Trophoblast cell (in vitro differentiated cells and primary cell): Measurements from ENCODE around the gene OR5H2.
A peak's percentile ranks its signal among the peaks of the same experiment; 100 is the strongest.

Experiments
- DNase-seq, 2 donors: peaks; one replicate each; pipeline ENCODE4 v3.0.0-alpha.2; 2016
- H2AFZ ChIP-seq: 2 replicates; pipeline ENCODE4 v1.6.1; 2013; ENCODE audit warnings: low read length, moderate library complexity, mild to moderate bottlenecking; ENCODE audit not compliant: insufficient read depth, poor library complexity
- H2AK5ac ChIP-seq: 2 replicates; pipeline ENCODE4 v1.6.1; 2013; ENCODE audit warnings: mild to moderate bottlenecking, low read length
- H2BK120ac ChIP-seq: 2 replicates; pipeline ENCODE4 v1.6.1; 2013; ENCODE audit warnings: low read length, mild to moderate bottlenecking, moderate library complexity; ENCODE audit not compliant: insufficient read depth, poor library complexity
- H2BK12ac ChIP-seq: 2 replicates; pipeline ENCODE4 v1.6.1; 2013; ENCODE audit warnings: mild to moderate bottlenecking, low read length, moderate library complexity
- H2BK5ac ChIP-seq: 2 replicates; pipeline ENCODE4 v1.6.1; 2013; ENCODE audit warnings: low read length, low read depth, moderate library complexity, mild to moderate bottlenecking; ENCODE audit not compliant: poor library complexity
- H3K14ac ChIP-seq: 2 replicates; pipeline ENCODE4 v1.6.1; 2013; ENCODE audit warnings: mild to moderate bottlenecking, low read length
- H3K18ac ChIP-seq: 2 replicates; pipeline ENCODE4 v1.6.1; 2013; ENCODE audit warnings: mild to moderate bottlenecking, low read length
- H3K23ac ChIP-seq: 2 replicates; pipeline ENCODE4 v1.6.1; 2013; ENCODE audit warnings: low read length
- H3K27ac ChIP-seq: 2 replicates; pipeline ENCODE4 v1.5.1; 2013; ENCODE audit warnings: low read depth, mild to moderate bottlenecking, inconsistent platforms, low read length, moderate library complexity
- H3K27me3 ChIP-seq: 2 replicates; pipeline ENCODE4 v1.6.1; 2013; ENCODE audit warnings: inconsistent platforms, mild to moderate bottlenecking, low read length, moderate library complexity; ENCODE audit not compliant: insufficient read depth
- H3K36me3 ChIP-seq, 2 experiments: 1 replicate in 1 of 2; 2 replicates in 1 of 2; pipeline ENCODE4 v1.6.1; 2013; ENCODE audit warnings: low read length in 2 of 2, mild to moderate bottlenecking in 2 of 2, moderate library complexity in 1 of 2; ENCODE audit not compliant: insufficient read depth in 2 of 2, control insufficient read depth in 1 of 2
- H3K4ac ChIP-seq: 2 replicates; pipeline ENCODE4 v1.6.1; 2013; ENCODE audit warnings: low read depth, mild to moderate bottlenecking, low read length, moderate library complexity
- H3K4me1 ChIP-seq, 2 experiments: 1 replicate in 1 of 2; 2 replicates in 1 of 2; pipeline ENCODE4 v1.6.1; 2013; ENCODE audit warnings: low read length in 2 of 2, mild to moderate bottlenecking in 2 of 2, moderate library complexity in 1 of 2; ENCODE audit not compliant: insufficient read depth in 2 of 2, control insufficient read depth in 1 of 2
- H3K4me2 ChIP-seq: 2 replicates; pipeline ENCODE4 v1.6.1; 2013; ENCODE audit warnings: inconsistent platforms, mild to moderate bottlenecking, low read length, moderate library complexity
- H3K4me3 ChIP-seq: 2 replicates; pipeline ENCODE4 v1.5.1; 2013; ENCODE audit warnings: mild to moderate bottlenecking, low read depth, low read length, inconsistent platforms
- H3K79me1 ChIP-seq: one replicate; pipeline ENCODE4 v1.6.1; 2013; ENCODE audit warnings: low read length
- H3K79me2 ChIP-seq: 2 replicates; pipeline ENCODE4 v1.6.1; 2013; ENCODE audit warnings: low read length, mild to moderate bottlenecking; ENCODE audit not compliant: control insufficient read depth, insufficient read depth, poor library complexity
- H3K9ac ChIP-seq: 2 replicates; pipeline ENCODE4 v1.6.1; 2013; ENCODE audit warnings: mild to moderate bottlenecking, low read length
- H3K9me3 ChIP-seq: 2 replicates; pipeline ENCODE4 v1.6.1; 2013; ENCODE audit warnings: low read depth, mild to moderate bottlenecking, control low read depth, inconsistent platforms, low read length; ENCODE audit not compliant: insufficient read depth
- H4K12ac ChIP-seq: 2 replicates; pipeline ENCODE4 v1.6.1; 2013; ENCODE audit warnings: low read depth, mild to moderate bottlenecking, low read length, moderate library complexity
- H4K8ac ChIP-seq: 2 replicates; pipeline ENCODE4 v1.6.1; 2013; ENCODE audit warnings: low read depth, mild to moderate bottlenecking, low read length, moderate library complexity
- H4K91ac ChIP-seq: one replicate; pipeline ENCODE4 v1.6.1; 2013; ENCODE audit warnings: low read depth, mild to moderate bottlenecking, low read length, moderate library complexity
- WGBS: extraction: QIAGEN DNeasy Blood & Tissue Kit; methylation state at CpG from one replicate; pipeline ENCODE4 v1.1.7; 2013; ENCODE audit warnings: missing lambda C conversion rate; ENCODE audit not compliant: insufficient read length, insufficient coverage; ENCODE audit errors: extremely low coverage; 5-methylcytosine and 5-hydroxymethylcytosine counted together

OR5H2 gene

DNA sequence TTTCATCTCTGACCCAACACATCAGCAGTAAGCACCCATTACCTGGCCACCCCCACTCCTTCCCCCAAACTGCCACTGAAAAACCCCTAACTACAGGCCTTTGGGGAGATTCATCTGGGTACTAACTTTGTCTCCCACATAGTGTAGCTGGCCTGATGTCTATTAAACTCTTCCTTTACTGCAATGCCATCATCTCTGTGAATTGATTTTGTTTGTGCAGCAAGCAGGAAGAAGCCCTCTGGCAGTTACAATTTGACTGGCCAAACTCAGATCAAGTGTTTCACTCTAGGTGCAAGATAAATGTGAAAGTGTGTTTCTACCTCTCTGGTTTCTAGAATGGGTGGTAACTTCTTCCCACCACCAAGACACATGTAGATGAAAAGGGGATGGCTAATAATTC lies 44.6 kb downstream of the OR5H2 start:
- no peaks in the 10 kb centered on the region for H3K27me3 ChIP-seq
- no peak overlapping the region for H3K18ac ChIP-seq
- no peak overlapping the region for H2BK12ac ChIP-seq
- H3K23ac ChIP-seq: no peak overlapping the region
- H3K27ac ChIP-seq: no peak overlapping the region
- H3K4ac ChIP-seq: no peak overlapping the region
- H3K4me3 ChIP-seq: no peak overlapping the region
- H3K9me3 ChIP-seq: no peaks in the 10 kb centered on the region
- peaks cover 0 to 4% of the 10 kb centered on the region in 2 experiments for H3K4me1 ChIP-seq
- no peak overlapping the region for H2AFZ ChIP-seq
- H3K9ac ChIP-seq: no peak overlapping the region
- no peak overlapping the region for H2BK120ac ChIP-seq
- peak overlapping the region; percentile 37 for H4K91ac ChIP-seq
- no peak overlapping the region for H2AK5ac ChIP-seq
- no peak overlapping the region for H4K12ac ChIP-seq
- DNase-seq: no peak
- no peak overlapping the region for H3K14ac ChIP-seq
- no peaks in the 10 kb centered on the region for H3K79me1 ChIP-seq
- H3K4me2 ChIP-seq: no peak overlapping the region
- H3K79me2 ChIP-seq: no peaks in the 10 kb centered on the region
- no peaks in the 10 kb centered on the region for H3K36me3 ChIP-seq
- H4K8ac ChIP-seq: no peak overlapping the region
- H2BK5ac ChIP-seq: no peak overlapping the region

DNA sequence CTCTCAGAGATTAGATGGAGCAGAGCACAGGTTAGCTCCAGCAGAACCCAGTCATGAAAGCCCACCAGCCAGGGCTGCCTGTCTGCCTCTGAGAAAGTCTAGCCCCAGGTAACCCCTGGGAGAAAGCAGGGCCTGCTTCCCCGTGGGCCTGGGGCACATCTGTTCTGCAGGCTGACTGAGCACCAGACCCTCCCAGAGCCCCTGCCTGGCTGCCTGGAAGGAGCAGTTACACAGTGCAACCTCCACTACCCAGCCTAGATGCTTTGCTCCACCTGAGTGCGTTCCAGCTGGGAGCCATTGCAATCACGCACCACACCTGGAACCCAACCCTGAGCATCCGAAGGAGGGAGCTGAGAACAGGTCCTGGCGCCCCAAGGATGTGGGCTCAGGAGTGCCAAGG lies 46.6 kb downstream of the OR5H2 start:
- H3K36me3 ChIP-seq: no peaks in the 10 kb centered on the region
- no peak overlapping the region for H3K14ac ChIP-seq
- no peaks in the 10 kb centered on the region for H3K27me3 ChIP-seq
- DNase-seq: no peak
- no peaks in the 10 kb centered on the region for H3K79me1 ChIP-seq
- no peak overlapping the region for H3K4me3 ChIP-seq
- no peak overlapping the region for H3K23ac ChIP-seq
- H4K8ac ChIP-seq: peak overlapping the region; percentile 19
- H4K91ac ChIP-seq: peak overlapping the region; percentile 47
- H3K9me3 ChIP-seq: no peaks in the 10 kb centered on the region
- H3K27ac ChIP-seq: no peak overlapping the region
- H3K79me2 ChIP-seq: no peaks in the 10 kb centered on the region
- H2AFZ ChIP-seq: no peak overlapping the region
- no peak overlapping the region for H3K9ac ChIP-seq
- no CpG with 5 or more reads among the region's 5 CpGs for WGBS
- no peak overlapping the region for H2AK5ac ChIP-seq
- no peak overlapping the region for H4K12ac ChIP-seq
- H3K4me2 ChIP-seq: no peak overlapping the region
- H2BK5ac ChIP-seq: no peak overlapping the region
- H3K4ac ChIP-seq: no peak overlapping the region
- H2BK120ac ChIP-seq: no peak overlapping the region
- no peak overlapping the region for H3K18ac ChIP-seq
- peaks cover 0 to 4% of the 10 kb centered on the region in 2 experiments for H3K4me1 ChIP-seq
- no peak overlapping the region for H2BK12ac ChIP-seq

DNA sequence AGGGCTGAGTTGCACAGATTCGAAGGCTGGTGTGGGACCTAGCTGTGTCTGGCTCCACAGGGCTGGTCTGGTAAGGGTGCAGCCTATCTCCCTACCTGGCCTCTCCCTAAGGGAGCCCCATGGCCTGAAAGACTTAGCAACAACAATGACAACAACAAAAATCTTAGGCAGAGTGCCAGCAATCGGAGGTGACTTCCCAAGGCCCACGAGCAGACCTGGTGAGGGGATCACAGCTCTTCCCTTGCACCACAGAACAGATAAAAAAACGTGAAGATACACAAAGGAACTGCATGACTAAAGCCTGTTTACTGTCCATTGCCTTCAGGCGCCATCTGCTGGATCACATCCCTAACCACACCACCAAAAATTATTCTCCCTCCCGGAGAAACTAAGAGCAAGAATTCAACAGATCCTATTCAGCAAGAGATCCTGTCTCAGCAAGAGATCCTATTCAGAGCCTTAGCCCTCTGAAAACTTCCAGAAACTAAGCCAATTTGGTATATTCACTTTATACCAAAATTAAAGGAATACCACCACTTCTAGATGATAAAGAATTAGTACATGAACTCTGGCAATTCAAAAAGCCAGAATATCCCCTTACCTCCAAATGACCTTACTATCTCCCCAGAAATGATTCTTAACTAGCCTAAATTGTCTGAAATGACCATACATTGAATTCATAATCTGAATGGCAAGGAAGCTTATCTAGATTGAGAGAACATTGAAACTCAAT lies 47.3 kb downstream of the OR5H2 start:
- no peaks in the 10 kb centered on the region for H3K27me3 ChIP-seq
- H3K18ac ChIP-seq: no peak overlapping the region
- H2AFZ ChIP-seq: peak overlapping the region; percentile 38
- no peak overlapping the region for H3K27ac ChIP-seq
- no peaks in the 10 kb centered on the region for H3K79me2 ChIP-seq
- H3K79me1 ChIP-seq: no peaks in the 10 kb centered on the region
- peak; percentile 48 to 76 for DNase-seq
- no peak overlapping the region for H2BK120ac ChIP-seq
- H4K8ac ChIP-seq: peak overlapping the region; percentile 19
- H3K4ac ChIP-seq: no peak overlapping the region
- no peak overlapping the region for H3K9ac ChIP-seq
- H2AK5ac ChIP-seq: no peak overlapping the region
- H3K23ac ChIP-seq: no peak overlapping the region
- H3K9me3 ChIP-seq: no peaks in the 10 kb centered on the region
- no peak overlapping the region for H3K14ac ChIP-seq
- H3K36me3 ChIP-seq: no peaks in the 10 kb centered on the region
- peaks cover 0 to 4% of the 10 kb centered on the region in 2 experiments for H3K4me1 ChIP-seq
- H2BK5ac ChIP-seq: no peak overlapping the region
- no CpG with 5 or more reads among the region's 6 CpGs for WGBS
- peak overlapping the region; percentile 25 for H4K12ac ChIP-seq
- peak overlapping the region; percentile 47 for H4K91ac ChIP-seq
- no peak overlapping the region for H3K4me3 ChIP-seq
- no peak overlapping the region for H2BK12ac ChIP-seq
- H3K4me2 ChIP-seq: no peak overlapping the region

DNA sequence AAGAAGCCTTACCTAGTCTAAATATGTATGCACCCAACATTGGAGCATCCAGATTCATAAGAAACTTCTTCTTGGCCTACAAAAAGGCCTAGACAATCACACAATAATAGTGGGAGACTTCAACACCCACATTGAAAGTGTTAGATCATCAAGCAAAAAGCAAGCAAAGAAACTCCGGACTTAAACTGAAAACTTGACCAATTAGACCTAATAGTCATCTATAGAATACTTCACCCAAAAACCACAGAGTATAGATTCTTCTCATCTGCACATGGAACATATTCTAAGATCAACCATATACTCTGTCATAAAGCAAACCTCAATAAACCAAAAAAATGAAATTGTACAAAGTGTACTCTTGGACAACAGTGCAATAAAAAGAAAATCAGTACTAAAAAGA lies 49.0 kb downstream of the OR5H2 start:
- no peak overlapping the region for H2BK5ac ChIP-seq

More for the DNA sequence above, 49.0 kb downstream of the OR5H2 start:
- Histone ChIP-seq H4K91ac (no peak overlapping the region), H3K4ac (no peak overlapping the region), H3K79me1 (no peaks in the 10 kb centered on the region), H3K4me2 (no peak overlapping the region), H3K4me3 (no peak overlapping the region), H3K4me1 (peaks cover 0 to 3% of the 10 kb centered on the region in 2 experiments), H3K18ac (no peak overlapping the region), H3K9ac (no peak overlapping the region), H3K9me3 (no peaks in the 10 kb centered on the region), H3K27me3 (no peaks in the 10 kb centered on the region), H3K23ac (no peak overlapping the region), H3K79me2 (no peaks in the 10 kb centered on the region), H3K14ac (no peak overlapping the region), H2BK120ac (no peak overlapping the region), H2AK5ac (no peak overlapping the region), H3K36me3 (no peaks in the 10 kb centered on the region), H4K8ac (no peak overlapping the region), H2AFZ (no peak overlapping the region), H4K12ac (no peak overlapping the region), H2BK12ac (no peak overlapping the region), H3K27ac (no peak overlapping the region)
- WGBS: no CpG with 5 or more reads among the region's 1 CpG
- no peak for DNase-seq
